Suprapubic skin (tissue), 3 donors: ENCODE measurements around the gene NDST3.

Source experiments
- EP300 ChIP-seq: sonication (generic); formaldehyde crosslinking; IDR thresholded peaks from one replicate; pipeline ENCODE4 v1.6.1; 2017; ENCODE audit warnings: antibody characterized with exemption
- TF ChIP-seq, protein P1 (sequence below), 2 donors: fragments of 200-600 bp in 1 of 2; fragments of 450-650 bp in 1 of 2; sonication (generic) in 1 of 2; IDR thresholded peaks; one replicate each; pipeline ENCODE4 v1.5.1; 2016 to 2019; ENCODE audit warnings: antibody characterized with exemption in 2 of 2, mild to moderate bottlenecking in 1 of 2, moderate library complexity in 1 of 2

DNA sequence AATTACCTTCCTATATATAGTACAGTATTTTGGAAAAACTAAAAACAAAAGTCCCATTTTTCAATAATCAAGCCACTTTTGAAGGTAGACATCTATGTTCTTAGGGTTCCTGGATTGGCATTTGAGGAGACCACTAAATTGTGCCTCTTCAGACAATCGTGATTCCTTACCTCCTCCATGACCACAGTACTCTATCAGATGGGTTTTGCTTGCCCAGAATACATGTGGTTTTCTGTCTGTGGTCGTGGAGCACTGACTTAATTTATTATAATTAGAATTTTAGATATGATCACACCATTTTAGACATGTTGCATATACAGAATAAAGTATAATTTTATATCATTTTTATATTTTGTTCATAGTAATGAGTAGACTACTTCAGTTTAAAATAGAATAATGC, 67.9 kb downstream of the NDST3 start:
- TF ChIP-seq, protein P1, sequence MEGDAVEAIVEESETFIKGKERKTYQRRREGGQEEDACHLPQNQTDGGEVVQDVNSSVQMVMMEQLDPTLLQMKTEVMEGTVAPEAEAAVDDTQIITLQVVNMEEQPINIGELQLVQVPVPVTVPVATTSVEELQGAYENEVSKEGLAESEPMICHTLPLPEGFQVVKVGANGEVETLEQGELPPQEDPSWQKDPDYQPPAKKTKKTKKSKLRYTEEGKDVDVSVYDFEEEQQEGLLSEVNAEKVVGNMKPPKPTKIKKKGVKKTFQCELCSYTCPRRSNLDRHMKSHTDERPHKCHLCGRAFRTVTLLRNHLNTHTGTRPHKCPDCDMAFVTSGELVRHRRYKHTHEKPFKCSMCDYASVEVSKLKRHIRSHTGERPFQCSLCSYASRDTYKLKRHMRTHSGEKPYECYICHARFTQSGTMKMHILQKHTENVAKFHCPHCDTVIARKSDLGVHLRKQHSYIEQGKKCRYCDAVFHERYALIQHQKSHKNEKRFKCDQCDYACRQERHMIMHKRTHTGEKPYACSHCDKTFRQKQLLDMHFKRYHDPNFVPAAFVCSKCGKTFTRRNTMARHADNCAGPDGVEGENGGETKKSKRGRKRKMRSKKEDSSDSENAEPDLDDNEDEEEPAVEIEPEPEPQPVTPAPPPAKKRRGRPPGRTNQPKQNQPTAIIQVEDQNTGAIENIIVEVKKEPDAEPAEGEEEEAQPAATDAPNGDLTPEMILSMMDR (IDR thresholded peaks at IDR 0.05), result no peak
- no peak for TF ChIP-seq EP300
